Thyroid gland (tissue), 4 donors: ENCODE results near the gene MEI1. TPM values are rescaled to one million over a fixed set of nuclear protein-coding genes. Genes with fewer than 3 reads are reported as not detected.

Experiments
- DNase-seq, 2 donors: peaks; one replicate each; pipeline ENCODE4 v3.0.0-alpha.2; 2019
- H3K27ac ChIP-seq, 3 donors: fragments of 200-600 bp; sonication (generic); 1 replicate in 2 of 3; 2 replicates in 1 of 3; pipeline ENCODE4 v1.5.1; 2016 to 2019; ENCODE audit warnings: mild to moderate bottlenecking in 1 of 3, moderate library complexity in 1 of 3
- H3K27me3 ChIP-seq: fragments of 200-600 bp; sonication (generic); one replicate; pipeline ENCODE4 v1.5.1; 2019
- H3K36me3 ChIP-seq, 2 donors: fragments of 200-600 bp; sonication (generic); one replicate each; pipeline ENCODE4 v1.5.1; 2016 to 2019
- H3K4me1 ChIP-seq, 2 donors: fragments of 200-600 bp; sonication (generic); one replicate each; pipeline ENCODE4 v1.5.1; 2017 to 2019
- H3K4me3 ChIP-seq, 3 donors: fragments of 200-600 bp; sonication (generic); replicated peaks in 1 of 3; 1 replicate in 2 of 3; 2 replicates in 1 of 3; pipeline ENCODE4 v1.5.1; 2016; ENCODE audit warnings: mild to moderate bottlenecking in 1 of 3
- H3K9me3 ChIP-seq: fragments of 200-600 bp; sonication (generic); one replicate; pipeline ENCODE4 v1.5.1; 2017
- CTCF ChIP-seq, 6 experiments: fragments of 200-600 bp in 3 of 6; fragments of 450-650 bp in 3 of 6; sonication (generic) in 3 of 6; IDR thresholded peaks; one replicate each; pipeline ENCODE4 v1.5.1; 2016 to 2019; ENCODE audit warnings: antibody characterized with exemption in 6 of 6, mild to moderate bottlenecking in 2 of 6, inconsistent platforms in 1 of 6, moderate library complexity in 1 of 6
- POLR2A ChIP-seq, 2 donors: fragments of 450-650 bp; IDR thresholded peaks; one replicate each; pipeline ENCODE4 v1.6.1; 2017; ENCODE audit warnings: antibody characterized with exemption in 2 of 2, mild to moderate bottlenecking in 2 of 2, moderate library complexity in 1 of 2
- WGBS, 2 donors: methylation state at CpG; one replicate each; pipeline ENCODE4 v1.1.5; 2017; 5-methylcytosine and 5-hydroxymethylcytosine counted together
- intact Hi-C: fragments of 100-400 bp; cut with DNase I; formaldehyde crosslinking; loops from one replicate; pipeline ENCODE4 v1.15.1; 2023
- small RNA-seq: library from RNA; depleted of rRNA; stranded (forward); fragments of <200 nt; gene quantifications from one replicate; pipeline ENCODE3, GENCODE V24; 2016
- total RNA-seq, 4 donors: library from RNA; depleted of rRNA; stranded (reverse); fragments of >200 nt; gene quantifications; one replicate each; pipeline ENCODE4 v1.2.3, GENCODE V29; 2016

The MEI1 gene
- total RNA-seq, 4 donors from 2014 or later: 0.25 to 5.2 (median 1.4) TPM

GRCh38 chr22:41846268-41846987 lies 147.1 kb downstream of the MEI1 start:
- no peak overlapping the region for H3K4me3 ChIP-seq
- H3K27me3 ChIP-seq: no peaks in the 10 kb centered on the region
- intact Hi-C loops: no loop called here
- no peak for DNase-seq
- TF ChIP-seq POLR2A (IDR thresholded peaks at IDR 0.05) (no peak), CTCF (IDR thresholded peaks at IDR 0.05) (no peak)
- H3K9me3 ChIP-seq: no peaks in the 10 kb centered on the region
- H3K27ac ChIP-seq: no peak overlapping the region
- H3K36me3 ChIP-seq: no peaks in the 10 kb centered on the region
- 82 to 83% methylated on average over 10 of the region's 10 CpGs for WGBS, 2 donors
- H3K4me1 ChIP-seq: peaks cover 15 to 16% of the 10 kb centered on the region in 2 donors

GRCh38 chr22:41847300-41847699 lies 148.0 kb downstream of the MEI1 start:
- DNase-seq: no peak
- Histone ChIP-seq H3K36me3 (no peaks in the 10 kb centered on the region), H3K27me3 (no peaks in the 10 kb centered on the region), H3K4me3 (no peak overlapping the region), H3K9me3 (no peaks in the 10 kb centered on the region), H3K27ac (no peak overlapping the region), H3K4me1 (peaks cover 9 to 16% of the 10 kb centered on the region in 2 donors)
- WGBS, 2 donors: 77 to 87% methylated on average over 2 of the region's 2 CpGs
- intact Hi-C loops: no loop called here
- no peak for TF ChIP-seq POLR2A (IDR thresholded peaks at IDR 0.05)

GRCh38 chr22:41848468-41848867 lies 149.2 kb downstream of the MEI1 start:
- no peak for TF ChIP-seq CTCF (IDR thresholded peaks at IDR 0.05)
- TF ChIP-seq POLR2A (IDR thresholded peaks at IDR 0.05): no peak

More at GRCh38 chr22:41848468-41848867, 149.2 kb downstream of the MEI1 start:
- Histone ChIP-seq H3K36me3 (no peaks in the 10 kb centered on the region), H3K27me3 (no peaks in the 10 kb centered on the region), H3K4me1 (peaks cover 9 to 16% of the 10 kb centered on the region in 2 donors), H3K9me3 (no peaks in the 10 kb centered on the region), H3K27ac (no peak overlapping the region), H3K4me3 (no peak overlapping the region)
- no peak for DNase-seq
- WGBS, 2 donors: 73 to 79% methylated on average over 5 of the region's 5 CpGs
- intact Hi-C loops: no loop called here

Small RNAs within 50 kb of the gene (small RNA-seq; reads per million reads assigned to genes)
- gene HMGN2P10: not detected
- gene RF00019: not detected
- not detected for gene RNU6-476P
- gene RNU6ATAC22P: not detected

Other genes with a start within 250 kb of the MEI1 start
- gene PHF5A, start 230.8 kb upstream of the MEI1 start, total RNA-seq: 10 to 100 TPM; 22.4 to 58.3 (median 39.4) TPM
- gene ACO2, start 230.4 kb upstream of the MEI1 start, total RNA-seq: 100 to 1,000 TPM in 3 of 4 donors, 10 to 100 TPM in 1; 81.3 to 205 (median 135) TPM
- gene POLR3H, start 155.0 kb upstream of the MEI1 start, total RNA-seq: 10 to 100 TPM; 20.6 to 27.3 (median 25.3) TPM
- 1 to 10 TPM in 2 of 4 donors, under 1 TPM in 2; 0.54 to 1.2 (median 0.97) TPM for gene CSDC2, start 138.5 kb upstream of the MEI1 start, total RNA-seq
- gene PMM1, start 109.7 kb upstream of the MEI1 start, total RNA-seq: 10 to 100 TPM; 17.7 to 26.1 (median 23.8) TPM
- 10 to 100 TPM; 17.8 to 24.7 (median 20.8) TPM for gene DESI1, start 78.5 kb upstream of the MEI1 start, total RNA-seq
- 100 to 1,000 TPM; 171 to 220 (median 195) TPM for gene XRCC6, start 78.2 kb upstream of the MEI1 start, total RNA-seq
- 100 to 1,000 TPM; 127 to 194 (median 176) TPM for gene SNU13, start 10.6 kb upstream of the MEI1 start, total RNA-seq
- 10 to 100 TPM in 3 of 4 donors, 1 to 10 TPM in 1; 6.6 to 18.8 (median 14.4) TPM for gene CCDC134, start 101.2 kb downstream of the MEI1 start, total RNA-seq
- gene SREBF2, start 133.6 kb downstream of the MEI1 start, total RNA-seq: 10 to 100 TPM; 34.4 to 91.8 (median 63.7) TPM
- not detected for gene SHISA8, start 215.6 kb downstream of the MEI1 start, total RNA-seq
- not detected for gene TNFRSF13C, start 227.3 kb downstream of the MEI1 start, total RNA-seq
- under 1 TPM in 1 of 4 donors, not detected in 3; 0.56 TPM for gene CENPM, start 247.6 kb downstream of the MEI1 start, total RNA-seq